DOHH2 (cell line): ENCODE results near the gene GFPT2.

Experiments
- CTCF ChIP-seq: fragments of 200-600 bp; sonication (generic); IDR thresholded peaks from one replicate; pipeline ENCODE4 v1.5.1; 2014; ENCODE audit warnings: antibody characterized with exemption, mild to moderate bottlenecking, low read depth, low read length; ENCODE audit not compliant: poor library complexity, severe bottlenecking
- EZH2phosphoT487 ChIP-seq: fragments of 200-600 bp; sonication (generic); IDR thresholded peaks from 2 replicates; pipeline ENCODE4 v1.6.1; 2017; ENCODE audit warnings: borderline replicate concordance, mild to moderate bottlenecking, antibody characterized with exemption, low read length, moderate library complexity, mixed read lengths

- TF ChIP-seq CTCF (no peak), EZH2phosphoT487 (no peak)
These were observed 16.7 kb downstream of the GFPT2 start for GRCh38 chr5:180336234-180337020.
